ENCODE results near the gene MTRR. TPM values are rescaled to one million over a fixed set of nuclear protein-coding genes. Genes with fewer than 3 reads are reported as not detected.

Gene MTRR
- total and polyA plus RNA-seq, 11 donors = 9.5 to 42.2 (median 28.7) TPM

DNA sequence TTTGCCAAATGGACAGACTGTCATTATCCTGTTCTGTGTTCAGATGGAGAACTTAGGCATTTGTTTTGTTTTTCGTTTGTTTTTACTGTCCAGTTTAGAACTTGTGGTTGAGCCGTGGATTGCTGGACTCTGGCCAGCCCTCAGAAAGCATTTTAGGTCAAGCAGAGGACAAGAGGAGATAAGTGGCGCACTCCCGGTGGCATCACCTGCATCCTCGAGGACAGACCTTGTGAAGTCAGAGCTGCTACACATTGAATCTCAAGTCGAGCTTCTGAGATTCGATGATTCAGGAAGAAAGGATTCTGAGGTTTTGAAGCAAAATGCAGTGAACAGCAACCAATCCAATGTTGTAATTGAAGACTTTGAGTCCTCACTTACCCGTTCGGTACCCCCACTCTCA lies 8.9 kb downstream of the MTRR start:
- Histone ChIP-seq H3K27ac (peak overlapping the region in 1 of 12 donors; percentile 21), H3K9me3 (no peaks in the 10 kb centered on the region), H3K4me3 (no peak overlapping the region), H3K36me3 (peaks cover 0 to 98% (median 83%) of the 10 kb centered on the region in 9 donors), H3K27me3 (no peaks in the 10 kb centered on the region), H3K4me1 (peaks cover 0 to 19% (median 0%) of the 10 kb centered on the region in 12 donors)
- TF ChIP-seq POLR2A (IDR thresholded peaks at IDR 0.05) = no peak
- TF ChIP-seq, protein P1, sequence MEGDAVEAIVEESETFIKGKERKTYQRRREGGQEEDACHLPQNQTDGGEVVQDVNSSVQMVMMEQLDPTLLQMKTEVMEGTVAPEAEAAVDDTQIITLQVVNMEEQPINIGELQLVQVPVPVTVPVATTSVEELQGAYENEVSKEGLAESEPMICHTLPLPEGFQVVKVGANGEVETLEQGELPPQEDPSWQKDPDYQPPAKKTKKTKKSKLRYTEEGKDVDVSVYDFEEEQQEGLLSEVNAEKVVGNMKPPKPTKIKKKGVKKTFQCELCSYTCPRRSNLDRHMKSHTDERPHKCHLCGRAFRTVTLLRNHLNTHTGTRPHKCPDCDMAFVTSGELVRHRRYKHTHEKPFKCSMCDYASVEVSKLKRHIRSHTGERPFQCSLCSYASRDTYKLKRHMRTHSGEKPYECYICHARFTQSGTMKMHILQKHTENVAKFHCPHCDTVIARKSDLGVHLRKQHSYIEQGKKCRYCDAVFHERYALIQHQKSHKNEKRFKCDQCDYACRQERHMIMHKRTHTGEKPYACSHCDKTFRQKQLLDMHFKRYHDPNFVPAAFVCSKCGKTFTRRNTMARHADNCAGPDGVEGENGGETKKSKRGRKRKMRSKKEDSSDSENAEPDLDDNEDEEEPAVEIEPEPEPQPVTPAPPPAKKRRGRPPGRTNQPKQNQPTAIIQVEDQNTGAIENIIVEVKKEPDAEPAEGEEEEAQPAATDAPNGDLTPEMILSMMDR (IDR thresholded peaks at IDR 0.05) = no peak
- 60 to 71% (median 66%) methylated on average over 9 of the region's 9 CpGs for WGBS, 4 donors
- ATAC-seq = no peak
- DNase-seq = peak in 1 of 5 donors; percentile 49
- intact Hi-C loops (cut with DNase I) = no loop called here

DNA sequence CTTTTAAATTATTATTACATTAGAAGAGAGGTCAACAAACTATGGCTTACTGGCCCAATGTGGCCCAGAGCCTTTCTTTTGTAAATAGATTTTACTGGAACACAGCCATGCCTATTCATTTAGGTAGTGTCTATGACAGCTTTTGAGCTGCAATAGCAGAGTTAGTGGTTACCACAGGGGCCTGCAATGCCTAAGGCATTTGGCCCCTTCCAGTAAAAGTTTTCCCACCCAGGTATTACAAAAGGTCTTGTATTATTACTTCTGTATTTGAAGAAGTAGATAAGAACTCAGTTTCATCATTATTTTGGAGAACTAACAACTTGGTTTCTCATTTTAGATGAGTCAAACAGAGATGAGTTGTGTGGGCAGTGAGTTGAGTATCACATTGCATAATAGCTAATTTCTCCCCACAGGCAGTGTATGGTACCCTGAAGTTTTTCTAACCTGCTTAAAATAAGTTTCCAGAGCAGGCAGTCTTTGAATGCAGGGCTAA lies 9.5 kb downstream of the MTRR start:
- H3K4me3 ChIP-seq = no peak overlapping the region
- DNase-seq = no peak
- intact Hi-C loops (cut with DNase I) = no loop called here
- peak in 1 of 4 donors; percentile 45 for ATAC-seq
- peaks cover 0 to 98% (median 89%) of the 10 kb centered on the region in 9 donors for H3K36me3 ChIP-seq
- no peak for TF ChIP-seq POLR2A (IDR thresholded peaks at IDR 0.05)
- TF ChIP-seq, protein P1 (IDR thresholded peaks at IDR 0.05) = no peak
- H3K27ac ChIP-seq = peak overlapping the region in 1 of 12 donors; percentile 21
- H3K4me1 ChIP-seq = peaks cover 0 to 19% (median 0%) of the 10 kb centered on the region in 12 donors
- H3K27me3 ChIP-seq = no peaks in the 10 kb centered on the region
- H3K9me3 ChIP-seq = no peaks in the 10 kb centered on the region

DNA sequence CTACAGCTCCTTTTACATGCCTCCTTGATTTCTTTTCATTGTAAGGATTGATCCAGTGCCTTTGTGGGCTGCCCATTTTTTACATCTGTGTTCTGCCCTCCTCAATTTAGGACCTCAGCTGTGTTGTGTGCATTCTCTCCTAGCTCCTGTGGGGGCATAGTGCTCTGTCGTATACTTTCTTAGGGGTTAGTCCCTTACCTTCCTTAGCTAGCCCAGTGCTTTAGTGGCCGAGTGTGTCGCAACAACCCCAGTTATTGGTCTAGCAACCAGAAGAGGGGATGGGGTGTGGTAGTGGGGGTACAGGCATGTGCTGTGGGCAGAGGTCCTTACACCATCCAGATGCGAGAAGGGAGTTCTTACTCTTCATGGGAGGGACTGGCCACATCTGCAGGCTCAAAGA lies 12.1 kb downstream of the MTRR start:
- 93 to 97% (median 96%) methylated on average over 4 of the region's 4 CpGs for WGBS, 4 donors
- no peak for TF ChIP-seq POLR2A (IDR thresholded peaks at IDR 0.05)
- TF ChIP-seq, protein P1 (IDR thresholded peaks at IDR 0.05) = no peak
- no peak overlapping the region for H3K27ac ChIP-seq
- no peaks in the 10 kb centered on the region for H3K27me3 ChIP-seq
- peaks cover 0 to 19% (median 0%) of the 10 kb centered on the region in 12 donors for H3K4me1 ChIP-seq
- intact Hi-C loops (cut with DNase I) = no loop called here
- H3K9me3 ChIP-seq = no peaks in the 10 kb centered on the region
- DNase-seq (no peak), ATAC-seq (no peak)
- H3K4me3 ChIP-seq = no peak overlapping the region
- peaks cover 0 to 99% (median 90%) of the 10 kb centered on the region in 9 donors for H3K36me3 ChIP-seq

DNA sequence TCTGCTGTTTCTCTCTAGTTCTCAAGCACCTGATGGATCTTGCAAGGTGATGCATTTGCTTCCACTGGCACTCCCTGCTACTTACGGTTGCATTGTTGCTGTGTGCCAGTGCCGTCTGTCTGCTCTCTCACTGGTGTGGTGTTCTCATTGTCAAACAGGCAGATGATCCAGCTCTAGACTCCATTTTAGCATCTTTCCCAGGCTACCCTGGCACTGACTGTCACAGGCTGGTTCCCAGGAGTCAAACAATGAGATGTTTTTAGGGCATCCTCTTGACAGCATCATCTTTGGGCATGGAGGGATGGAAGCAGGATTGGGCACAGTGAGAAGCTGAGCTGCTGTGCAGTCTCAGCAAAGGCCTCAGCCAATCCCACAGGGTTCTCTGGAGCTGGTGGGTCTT lies 12.9 kb downstream of the MTRR start:
- TF ChIP-seq POLR2A (IDR thresholded peaks at IDR 0.05) = no peak
- TF ChIP-seq, protein P1 (IDR thresholded peaks at IDR 0.05) = no peak
- no peaks in the 10 kb centered on the region for H3K27me3 ChIP-seq
- no peak for DNase-seq
- WGBS, 4 donors = 94 to 96% (median 95%) methylated on average over 2 of the region's 2 CpGs
- intact Hi-C loops (cut with DNase I) = no loop called here
- no peaks in the 10 kb centered on the region for H3K9me3 ChIP-seq
- no peak overlapping the region for H3K4me3 ChIP-seq
- peaks cover 0 to 19% (median 0%) of the 10 kb centered on the region in 12 donors for H3K4me1 ChIP-seq
- no peak for ATAC-seq
- H3K36me3 ChIP-seq = peaks cover 0 to 99% (median 90%) of the 10 kb centered on the region in 9 donors
- H3K27ac ChIP-seq = no peak overlapping the region
